Measurements from ENCODE around the gene CDC25A. TPM values are rescaled to one million over a fixed set of nuclear protein-coding genes. Genes with fewer than 3 reads are reported as not detected.
"Not testable (repeated sequence)": the region's sequence is repeated elsewhere in the genome, so short reads cannot be mapped to it uniquely, and the experiment has no call there.

The CDC25A gene
- total RNA-seq, 1 donor from 2014 or later, result 4.5 TPM

DNA sequence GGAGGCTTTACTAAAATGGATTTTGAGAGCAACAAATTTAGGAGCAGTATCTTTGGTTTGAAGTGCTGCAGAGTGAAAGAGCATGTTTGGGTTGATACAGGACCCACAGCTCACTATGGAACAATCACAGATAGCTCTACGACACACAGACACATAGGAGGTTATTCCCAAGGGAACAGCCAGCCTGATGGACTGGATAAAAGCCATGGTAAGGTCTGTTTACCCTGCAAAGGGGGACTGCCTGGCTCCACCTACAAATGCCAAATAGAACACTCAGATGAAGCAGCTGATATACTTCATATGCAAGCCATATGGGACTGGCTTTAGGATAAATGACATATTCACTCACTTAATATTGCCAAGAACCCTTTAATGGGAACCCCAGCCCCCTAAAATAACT, 75.4 kb downstream of the CDC25A start:
- FAIRE-seq, result no peak
- DNase-seq (ENCODE audit: low spot score in 2 of 2), result no peak

DNA sequence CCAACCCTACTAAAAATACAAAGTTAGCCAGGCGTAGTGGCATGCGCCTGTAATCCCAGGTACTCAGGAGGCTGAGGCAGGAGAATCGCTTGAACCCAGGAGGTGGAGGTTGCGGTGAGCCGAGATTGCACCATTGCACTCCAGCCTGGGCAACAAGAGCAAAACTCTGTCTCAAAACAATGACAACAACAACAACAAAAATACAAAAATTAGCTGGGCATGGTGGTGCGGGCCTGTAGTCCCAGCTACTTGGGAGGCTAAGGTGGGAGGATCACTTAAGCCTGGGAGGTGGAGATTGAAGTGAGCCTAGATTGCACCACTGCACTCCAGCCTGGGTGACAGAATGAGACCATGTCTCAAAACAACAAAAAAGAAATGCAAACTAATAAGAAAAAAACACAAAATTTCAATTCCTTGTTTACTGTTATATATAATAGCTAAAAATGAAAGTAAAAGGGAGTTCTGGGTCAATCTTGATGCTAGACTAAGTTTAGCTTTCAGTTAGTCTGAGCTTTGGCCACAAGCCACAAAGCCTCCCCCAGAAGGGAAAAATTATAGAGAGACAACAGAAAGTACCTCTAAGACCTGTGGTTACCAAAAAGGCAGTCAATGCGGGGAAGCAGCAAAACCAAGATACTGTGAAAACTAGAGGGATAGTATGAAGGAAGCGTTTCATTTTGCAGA, 76.0 kb downstream of the CDC25A start:
- DNase-seq (ENCODE audit: low spot score in 2 of 2); FAIRE-seq: not testable (repeated sequence)

DNA sequence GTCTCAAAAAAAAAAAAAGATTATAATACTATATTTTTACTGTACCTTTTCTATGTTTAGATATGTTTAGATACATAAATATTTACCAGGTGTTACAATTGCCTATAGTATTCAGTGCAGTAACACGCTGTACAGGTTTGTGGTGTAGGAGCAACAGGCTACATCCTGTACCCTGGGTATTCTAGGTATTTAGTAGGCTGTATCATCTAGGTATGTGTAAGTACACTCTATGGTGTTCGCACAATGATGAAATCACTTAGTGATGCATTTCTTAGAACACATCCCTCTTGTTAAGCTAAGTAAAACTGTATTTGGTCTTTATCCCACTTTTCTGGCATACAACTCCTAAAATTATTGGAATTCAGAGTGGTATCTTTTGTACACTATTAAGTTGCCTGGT, 77.8 kb downstream of the CDC25A start:
- DNase-seq (ENCODE audit: low spot score in 2 of 2) (no peak), FAIRE-seq (no peak)

DNA sequence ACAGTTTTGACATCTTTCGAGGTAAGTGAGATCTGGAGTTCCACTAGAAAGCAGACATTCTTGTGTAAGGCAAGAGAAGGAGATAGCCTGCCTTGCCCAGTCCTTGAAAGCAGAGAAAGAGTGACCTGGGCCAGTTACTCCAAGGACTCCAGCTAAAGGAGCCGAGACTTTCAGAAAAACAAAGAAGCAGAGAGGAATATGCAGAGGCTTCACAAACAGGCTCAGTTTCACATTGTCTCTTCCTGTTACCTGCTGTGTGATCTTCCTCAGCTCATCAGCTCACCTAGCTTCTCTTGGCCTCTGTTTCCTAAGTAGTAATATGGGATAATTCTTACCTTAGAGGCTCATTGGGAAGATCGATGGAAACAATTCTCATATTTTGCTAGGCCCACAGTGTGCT, 81.0 kb downstream of the CDC25A start:
- FAIRE-seq, result no peak
- DNase-seq (ENCODE audit: low spot score in 2 of 2), result no peak

Small RNA genes lying within 50 kb of the gene (small RNA-seq; reads per million reads assigned to genes)
- gene MIR4443, result 1.9 reads per million, percentile 81 among the genes with 10 or more reads in this experiment
- not detected for gene NDUFB1P1
- not detected for gene RNU7-128P
- not detected for gene SNRPFP4

Other genes with a start within 250 kb of the CDC25A start
- 258 TPM for gene MAP4, start 172.0 kb downstream of the CDC25A start, total RNA-seq
- gene CAMP, start 35.1 kb upstream of the CDC25A start, total RNA-seq, result not detected
- 23.2 TPM for gene ZNF589, start 52.7 kb upstream of the CDC25A start, total RNA-seq
- 20.8 TPM for gene NME6, start 113.0 kb upstream of the CDC25A start, total RNA-seq
- gene SPINK8, start 145.2 kb upstream of the CDC25A start, total RNA-seq, result not detected
- 1.6 TPM for gene FBXW12, start 183.8 kb upstream of the CDC25A start, total RNA-seq
- gene PLXNB1, start 241.7 kb upstream of the CDC25A start, total RNA-seq, result 32.2 TPM

Data from frontal cortex (tissue), 4 donors.